Ascending aorta (tissue), 2 donors: ENCODE data around the gene NME7. TPM values are rescaled to one million over a fixed set of nuclear protein-coding genes. Genes with fewer than 3 reads are reported as not detected.

Source experiments
- DNase-seq, 2 donors: peaks; one replicate each; pipeline ENCODE4 v3.0.0-alpha.2; 2019; ENCODE audit warnings: low spot score in 2 of 2
- H3K27ac ChIP-seq, 2 donors: fragments of 200-600 bp; sonication (generic); one replicate each; pipeline ENCODE4 v1.5.1; 2016 to 2017; ENCODE audit warnings: mild to moderate bottlenecking in 1 of 2
- H3K27me3 ChIP-seq: fragments of 200-600 bp; sonication (generic); one replicate; pipeline ENCODE4 v1.5.1; 2017
- H3K36me3 ChIP-seq, 2 donors: fragments of 200-600 bp; sonication (generic); one replicate each; pipeline ENCODE4 v1.5.1; 2016
- H3K4me1 ChIP-seq, 2 donors: fragments of 200-600 bp; sonication (generic); one replicate each; pipeline ENCODE4 v1.5.1; 2016 to 2017; ENCODE audit warnings: mild to moderate bottlenecking in 1 of 2
- H3K4me3 ChIP-seq, 2 donors: fragments of 200-600 bp; sonication (generic); one replicate each; pipeline ENCODE4 v1.5.1; 2016 to 2017; ENCODE audit warnings: mild to moderate bottlenecking in 1 of 2
- H3K9me3 ChIP-seq, 2 donors: fragments of 200-600 bp; sonication (generic); one replicate each; pipeline ENCODE4 v1.5.1; 2016
- CTCF ChIP-seq, 3 experiments: fragments of 200-600 bp in 2 of 3; fragments of 450-650 bp in 1 of 3; sonication (generic) in 2 of 3; IDR thresholded peaks; one replicate each; pipeline ENCODE4 v1.5.1; 2016 to 2019; ENCODE audit warnings: antibody characterized with exemption in 3 of 3, mild to moderate bottlenecking in 1 of 3, moderate library complexity in 1 of 3
- intact Hi-C: fragments of 100-400 bp; cut with DNase I; formaldehyde crosslinking; loops from one replicate; pipeline ENCODE4 v1.15.1; 2023
- total RNA-seq: library from RNA; depleted of rRNA; stranded (reverse); fragments of >200 nt; gene quantifications from one replicate; pipeline ENCODE4 v1.1.0, GENCODE V29; 2016

Gene NME7
- total RNA-seq, 1 donor from 2014 or later: 4.9 TPM

- intact Hi-C loops: no loop called here
Measured at GRCh38 chr1:169156580-169156979, 211.0 kb downstream of the NME7 start.

GRCh38 chr1:169155675-169156074 is 211.9 kb downstream of the NME7 start:
- DNase-seq: no peak
- H3K9me3 ChIP-seq: no peaks in the 10 kb centered on the region
- H3K27me3 ChIP-seq: no peaks in the 10 kb centered on the region
- no peak for TF ChIP-seq CTCF (IDR thresholded peaks at IDR 0.05)
- H3K36me3 ChIP-seq: no peaks in the 10 kb centered on the region
- H3K27ac ChIP-seq: no peak overlapping the region
- H3K4me3 ChIP-seq: no peak overlapping the region
- no peaks in the 10 kb centered on the region for H3K4me1 ChIP-seq
- intact Hi-C loops: no loop called here

More at GRCh38 chr1:169156580-169156979, 211.0 kb downstream of the NME7 start:
- no peak for TF ChIP-seq CTCF (IDR thresholded peaks at IDR 0.05)
- H3K9me3 ChIP-seq: no peaks in the 10 kb centered on the region
- no peak overlapping the region for H3K4me3 ChIP-seq
- no peaks in the 10 kb centered on the region for H3K4me1 ChIP-seq
- no peak for DNase-seq
- no peak overlapping the region for H3K27ac ChIP-seq
- H3K36me3 ChIP-seq: no peaks in the 10 kb centered on the region
- H3K27me3 ChIP-seq: no peaks in the 10 kb centered on the region

- intact Hi-C loops: no loop called here
- no peaks in the 10 kb centered on the region for H3K4me1 ChIP-seq
- no peaks in the 10 kb centered on the region for H3K36me3 ChIP-seq
- H3K4me3 ChIP-seq: no peak overlapping the region
- H3K27me3 ChIP-seq: no peaks in the 10 kb centered on the region
- DNase-seq: no peak
- no peaks in the 10 kb centered on the region for H3K9me3 ChIP-seq
- no peak overlapping the region for H3K27ac ChIP-seq
- no peak for TF ChIP-seq CTCF (IDR thresholded peaks at IDR 0.05)
Measured at GRCh38 chr1:169151338-169151837, 216.2 kb downstream of the NME7 start.

- Histone ChIP-seq H3K36me3 (no peaks in the 10 kb centered on the region), H3K4me1 (no peaks in the 10 kb centered on the region), H3K27me3 (no peaks in the 10 kb centered on the region), H3K27ac (no peak overlapping the region), H3K9me3 (no peaks in the 10 kb centered on the region), H3K4me3 (no peak overlapping the region)
- intact Hi-C loops: no loop called here
- TF ChIP-seq CTCF (IDR thresholded peaks at IDR 0.05): no peak
- no peak for DNase-seq
Measured at GRCh38 chr1:169150641-169151337, 216.8 kb downstream of the NME7 start.

GRCh38 chr1:169149555-169150286 is 217.9 kb downstream of the NME7 start:
- no peak overlapping the region for H3K27ac ChIP-seq
- no peaks in the 10 kb centered on the region for H3K9me3 ChIP-seq
- TF ChIP-seq CTCF (IDR thresholded peaks at IDR 0.05): no peak
- intact Hi-C loops: no loop called here
- no peak for DNase-seq
- no peaks in the 10 kb centered on the region for H3K36me3 ChIP-seq
- no peaks in the 10 kb centered on the region for H3K4me1 ChIP-seq
- no peaks in the 10 kb centered on the region for H3K27me3 ChIP-seq
- H3K4me3 ChIP-seq: no peak overlapping the region
